ENCODE results near the gene GABBR2.
A peak's percentile ranks its signal among the peaks of the same experiment; 100 is the strongest.

Gene GABBR2

GRCh38 chr9:98339987-98340800 is 368.5 kb downstream of the GABBR2 start:
- no peak for DNase-seq
- in situ Hi-C loops (cut with HindIII; ENCODE audit: low pct_ligation_motif_present, low pct_unique_long_range_greater_than_20kb, low sequenced_read_pairs): no loop called here

- in situ Hi-C loops (cut with HindIII; ENCODE audit: low pct_ligation_motif_present, low pct_unique_long_range_greater_than_20kb, low sequenced_read_pairs): no loop called here
These were observed 373.1 kb downstream of the GABBR2 start for GRCh38 chr9:98335661-98336060.

DNA sequence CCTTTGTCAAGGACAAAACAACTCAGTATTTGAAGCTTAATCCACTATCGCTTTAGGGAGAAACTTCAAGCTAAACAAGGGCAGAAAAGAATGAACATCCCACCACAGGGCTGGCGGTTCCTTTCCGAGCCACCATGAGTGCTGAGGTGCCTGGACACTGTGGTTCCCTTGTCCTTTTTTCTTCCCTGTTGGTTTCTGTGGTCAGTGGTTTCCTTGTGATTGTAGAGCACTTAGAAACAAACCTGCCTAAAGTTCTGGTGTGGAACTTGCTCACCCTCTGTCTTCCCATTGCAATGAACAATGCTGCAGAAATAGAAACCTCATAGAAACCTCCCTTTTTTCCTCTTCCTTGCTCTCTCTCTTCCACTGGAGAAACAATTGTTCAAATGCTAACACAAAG is 373.9 kb downstream of the GABBR2 start:
- no peak for DNase-seq
- in situ Hi-C loops (cut with HindIII; ENCODE audit: low pct_ligation_motif_present, low pct_unique_long_range_greater_than_20kb, low sequenced_read_pairs): no loop called here

More at GRCh38 chr9:98335661-98336060, 373.1 kb downstream of the GABBR2 start:
- no peak for DNase-seq

DNA sequence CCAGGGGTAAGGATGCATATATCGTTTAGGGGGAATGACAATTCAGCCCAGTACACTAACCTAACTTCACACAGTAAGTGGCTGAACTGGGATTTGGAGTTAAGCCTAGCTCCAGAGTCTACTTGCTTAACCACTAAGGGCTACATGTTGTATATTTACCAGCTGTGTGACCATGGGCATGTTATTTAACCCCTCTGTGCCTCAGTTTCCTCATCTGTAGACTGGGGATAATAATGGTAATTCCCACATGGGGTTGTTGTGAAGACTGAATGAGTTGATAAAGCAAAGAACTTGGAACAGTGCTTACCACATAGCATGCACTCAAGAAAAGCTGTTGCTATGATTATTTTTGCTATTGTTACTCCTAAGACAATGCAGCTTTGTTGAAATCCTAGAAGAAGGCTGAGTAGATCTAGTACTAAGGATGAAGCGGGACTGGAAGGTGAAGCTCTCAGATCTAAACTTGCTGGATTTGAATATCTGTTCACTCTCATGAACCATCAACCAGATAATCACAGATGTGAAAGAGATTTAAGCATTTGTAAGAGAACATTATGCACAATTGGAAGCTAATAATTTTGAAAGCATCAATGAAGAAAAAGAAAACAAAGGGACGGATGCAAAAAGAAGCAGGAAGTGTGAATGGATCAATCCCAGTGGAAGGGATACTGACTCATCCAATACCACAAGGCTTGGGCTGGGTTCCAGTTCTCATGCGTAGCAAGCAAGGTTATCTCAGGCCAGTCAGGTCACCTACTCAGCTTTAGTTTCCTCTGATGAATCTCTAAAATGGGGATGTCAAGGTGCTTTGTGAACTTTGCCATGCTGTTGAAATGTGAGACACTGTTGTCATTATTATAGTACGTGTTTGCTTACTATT is 374.8 kb downstream of the GABBR2 start:
- in situ Hi-C loops (cut with HindIII; ENCODE audit: low pct_ligation_motif_present, low pct_unique_long_range_greater_than_20kb, low sequenced_read_pairs): no loop called here
- DNase-seq: peak; percentile 72

- no peak for DNase-seq
- in situ Hi-C loops (cut with HindIII; ENCODE audit: low pct_ligation_motif_present, low pct_unique_long_range_greater_than_20kb, low sequenced_read_pairs): no loop called here
These were observed 376.3 kb downstream of the GABBR2 start for GRCh38 chr9:98332405-98332831.

DNA sequence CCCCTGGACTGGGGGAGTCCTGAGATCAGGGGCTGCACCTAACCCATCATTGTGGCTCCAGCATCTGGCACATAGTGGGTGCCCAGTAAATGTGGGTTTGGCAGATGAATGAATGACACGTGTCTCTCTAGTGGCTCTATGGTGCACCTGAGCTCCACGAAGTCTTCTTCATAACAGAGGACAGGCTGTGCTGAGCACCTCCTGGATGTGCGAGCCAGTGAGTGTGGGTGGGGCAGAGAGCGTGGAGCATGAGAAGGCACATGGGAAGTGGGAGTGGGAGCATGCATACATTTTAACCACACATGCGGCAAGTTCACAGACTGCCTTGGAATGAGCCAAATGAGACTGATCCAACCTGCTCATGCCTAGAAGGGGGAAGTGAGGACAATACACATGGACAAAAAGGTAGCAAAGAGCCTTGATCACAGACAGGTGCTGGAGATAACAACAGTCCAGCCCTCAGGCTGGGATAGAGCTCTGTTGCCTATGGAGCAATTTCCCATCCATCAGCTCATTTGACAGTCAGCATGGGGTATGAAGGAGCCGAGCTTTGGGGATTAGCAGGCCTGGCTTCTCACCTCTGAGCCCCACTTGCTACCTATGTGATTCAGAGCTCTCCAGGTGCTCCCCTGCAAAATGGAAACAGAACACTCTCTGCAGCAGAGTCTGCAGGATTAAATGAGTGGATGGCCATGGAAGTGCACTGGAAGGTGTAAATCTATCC is 377.0 kb downstream of the GABBR2 start:
- DNase-seq: no peak
- in situ Hi-C loops (cut with HindIII; ENCODE audit: low pct_ligation_motif_present, low pct_unique_long_range_greater_than_20kb, low sequenced_read_pairs): no loop called here

DNA sequence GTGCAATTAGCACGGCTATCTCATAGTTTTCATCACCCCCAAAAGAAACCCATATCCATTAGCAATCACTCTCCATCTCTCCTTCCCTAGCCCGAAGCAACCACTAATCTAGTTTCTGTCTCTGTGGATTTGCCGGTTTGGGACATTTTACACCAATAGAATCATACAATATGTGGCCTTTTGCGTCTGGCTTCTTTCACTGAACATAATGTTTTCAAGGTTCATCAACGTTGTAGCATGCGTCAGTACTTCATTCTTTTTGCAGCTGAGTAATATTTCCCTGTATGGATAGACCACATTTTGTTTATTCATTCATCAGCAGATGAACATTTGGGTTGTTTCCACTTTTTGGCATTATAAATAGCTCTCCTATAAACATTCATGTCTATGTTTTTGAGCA is 377.9 kb downstream of the GABBR2 start:
- DNase-seq: no peak
- in situ Hi-C loops (cut with HindIII; ENCODE audit: low pct_ligation_motif_present, low pct_unique_long_range_greater_than_20kb, low sequenced_read_pairs): no loop called here

GRCh38 chr9:98329904-98330303 is 378.8 kb downstream of the GABBR2 start:
- in situ Hi-C loops (cut with HindIII; ENCODE audit: low pct_ligation_motif_present, low pct_unique_long_range_greater_than_20kb, low sequenced_read_pairs): no loop called here

GRCh38 chr9:98329281-98329680 is 379.5 kb downstream of the GABBR2 start:
- in situ Hi-C loops (cut with HindIII; ENCODE audit: low pct_ligation_motif_present, low pct_unique_long_range_greater_than_20kb, low sequenced_read_pairs): no loop called here

More at GRCh38 chr9:98329904-98330303, 378.8 kb downstream of the GABBR2 start:
- DNase-seq: no peak

GRCh38 chr9:98328770-98329169 is 380.0 kb downstream of the GABBR2 start:
- DNase-seq: no peak
- in situ Hi-C loops (cut with HindIII; ENCODE audit: low pct_ligation_motif_present, low pct_unique_long_range_greater_than_20kb, low sequenced_read_pairs): no loop called here

More at GRCh38 chr9:98329281-98329680, 379.5 kb downstream of the GABBR2 start:
- DNase-seq: no peak

DNA sequence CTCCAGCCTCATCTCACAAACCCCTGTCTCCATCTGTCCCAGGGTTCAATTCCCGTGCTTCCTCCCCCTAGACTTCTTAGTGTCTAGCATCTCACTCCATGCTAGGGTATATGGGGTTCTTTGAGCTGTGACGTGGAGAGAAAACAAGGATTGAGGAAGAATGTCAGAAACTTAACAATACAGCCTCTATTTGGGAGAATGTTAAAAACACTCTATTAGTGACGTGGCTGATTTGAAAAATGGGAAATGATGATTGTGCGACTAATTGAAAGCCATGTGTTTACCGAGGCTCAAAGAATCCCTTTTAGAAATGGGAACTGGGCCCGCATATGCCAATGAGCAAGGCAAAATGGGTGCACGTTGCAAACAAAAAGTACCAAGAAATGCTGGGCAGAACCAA is 380.6 kb downstream of the GABBR2 start:
- in situ Hi-C loops (cut with HindIII; ENCODE audit: low pct_ligation_motif_present, low pct_unique_long_range_greater_than_20kb, low sequenced_read_pairs): no loop called here
- no peak for DNase-seq

- in situ Hi-C loops (cut with HindIII; ENCODE audit: low pct_ligation_motif_present, low pct_unique_long_range_greater_than_20kb, low sequenced_read_pairs): no loop called here
These were observed 381.5 kb downstream of the GABBR2 start for GRCh38 chr9:98327249-98327561.

GRCh38 chr9:98326459-98327248 is 382.1 kb downstream of the GABBR2 start:
- no peak for DNase-seq
- in situ Hi-C loops (cut with HindIII; ENCODE audit: low pct_ligation_motif_present, low pct_unique_long_range_greater_than_20kb, low sequenced_read_pairs): no loop called here

More at GRCh38 chr9:98327249-98327561, 381.5 kb downstream of the GABBR2 start:
- no peak for DNase-seq

DNA sequence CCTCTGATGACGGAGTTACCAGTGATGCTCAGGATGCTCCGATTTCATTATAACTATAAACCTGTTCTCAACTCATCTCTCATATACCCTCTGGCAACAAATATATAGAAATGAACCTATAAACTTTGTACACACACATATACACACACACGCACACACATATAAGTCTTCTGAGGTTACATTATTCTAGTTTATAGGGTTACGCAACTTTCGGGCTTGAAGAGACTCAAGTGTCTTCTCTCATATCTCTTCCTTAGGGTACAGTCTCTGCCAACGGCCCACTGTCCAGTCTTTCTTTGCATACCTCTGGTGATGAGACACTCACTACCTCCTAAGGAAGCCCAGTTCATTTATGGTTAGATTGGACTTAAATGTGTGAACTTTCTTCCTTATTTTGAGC is 383.9 kb downstream of the GABBR2 start:
- no peak for DNase-seq
- in situ Hi-C loops (cut with HindIII; ENCODE audit: low pct_ligation_motif_present, low pct_unique_long_range_greater_than_20kb, low sequenced_read_pairs): no loop called here

- in situ Hi-C loops (cut with HindIII; ENCODE audit: low pct_ligation_motif_present, low pct_unique_long_range_greater_than_20kb, low sequenced_read_pairs): no loop called here
- DNase-seq: no peak
These were observed 385.0 kb downstream of the GABBR2 start for GRCh38 chr9:98323831-98324135.

- in situ Hi-C loops (cut with HindIII; ENCODE audit: low pct_ligation_motif_present, low pct_unique_long_range_greater_than_20kb, low sequenced_read_pairs): no loop called here
- no peak for DNase-seq
These were observed 385.5 kb downstream of the GABBR2 start for GRCh38 chr9:98323051-98323830.

- in situ Hi-C loops (cut with HindIII; ENCODE audit: low pct_ligation_motif_present, low pct_unique_long_range_greater_than_20kb, low sequenced_read_pairs): no loop called here
- no peak for DNase-seq
These were observed 387.5 kb downstream of the GABBR2 start for GRCh38 chr9:98321269-98321668.
